ENCODE data around the gene ITGB4. TPM values are rescaled to one million over a fixed set of nuclear protein-coding genes. Genes with fewer than 3 reads are reported as not detected.
A peak's percentile ranks its signal among the peaks of the same experiment; 100 is the strongest.

The ITGB4 gene
- polyA plus RNA-seq, 4 donors, result 37.4 to 288 (median 155) TPM

GRCh38 chr17:75739174-75739573, 17.9 kb downstream of the ITGB4 start:
- no peak overlapping the region for H3K4me3 ChIP-seq (ENCODE audit: low read depth in 1 of 3, low read length in 3 of 3)
- peaks cover 3 to 94% (median 37%) of the 10 kb centered on the region in 3 donors for H3K36me3 ChIP-seq (ENCODE audit: control insufficient read depth in 3 of 3, insufficient read depth in 2 of 3, low read depth in 1 of 3, low read length in 3 of 3)
- H3K27ac ChIP-seq (ENCODE audit: low read depth in 1 of 3, low read length in 2 of 3), result no peak overlapping the region
- DNase-seq (no peak), FAIRE-seq (no peak)
- no peaks in the 10 kb centered on the region for H3K27me3 ChIP-seq (ENCODE audit: control insufficient read depth in 3 of 3, insufficient read depth in 3 of 3, low read length in 3 of 3)
- WGBS, 3 donors, result 90 to 99% (median 98%) methylated on average over 7 of the region's 7 CpGs
- H3K9me3 ChIP-seq (ENCODE audit: control insufficient read depth in 2 of 2, insufficient read depth in 1 of 2, low read depth in 1 of 2, low read length in 1 of 2), result no peaks in the 10 kb centered on the region
- peaks cover 0 to 9% (median 0%) of the 10 kb centered on the region in 3 donors for H3K4me1 ChIP-seq (ENCODE audit: control insufficient read depth in 3 of 3, insufficient read depth in 2 of 3, low read depth in 1 of 3, low read length in 2 of 3)

DNA sequence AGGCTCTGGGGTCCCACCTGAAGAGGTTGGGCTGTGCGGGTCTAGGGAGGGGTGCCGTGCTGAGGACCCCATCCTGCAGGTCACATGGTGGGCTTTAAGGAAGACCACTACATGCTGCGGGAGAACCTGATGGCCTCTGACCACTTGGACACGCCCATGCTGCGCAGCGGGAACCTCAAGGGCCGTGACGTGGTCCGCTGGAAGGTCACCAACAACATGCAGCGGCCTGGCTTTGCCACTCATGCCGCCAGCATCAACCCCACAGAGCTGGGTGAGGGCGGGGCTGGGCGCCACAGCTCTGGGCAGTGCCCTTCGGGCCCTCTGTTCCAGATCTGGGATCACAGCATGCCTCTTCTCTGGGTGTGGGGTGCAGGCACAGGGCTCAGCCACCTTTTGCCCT, 18.5 kb downstream of the ITGB4 start:
- H3K4me1 ChIP-seq (ENCODE audit: control insufficient read depth in 3 of 3, insufficient read depth in 2 of 3, low read depth in 1 of 3, low read length in 2 of 3), result peaks cover 0 to 2% (median 0%) of the 10 kb centered on the region in 3 donors
- H3K27ac ChIP-seq (ENCODE audit: low read depth in 1 of 3, low read length in 2 of 3), result no peak overlapping the region
- no peak for DNase-seq
- H3K36me3 ChIP-seq (ENCODE audit: control insufficient read depth in 3 of 3, insufficient read depth in 2 of 3, low read depth in 1 of 3, low read length in 3 of 3), result peaks cover 3 to 93% (median 39%) of the 10 kb centered on the region in 3 donors
- H3K4me3 ChIP-seq (ENCODE audit: low read depth in 1 of 3, low read length in 3 of 3), result no peak overlapping the region
- H3K9me3 ChIP-seq (ENCODE audit: control insufficient read depth in 2 of 2, insufficient read depth in 1 of 2, low read depth in 1 of 2, low read length in 1 of 2), result no peaks in the 10 kb centered on the region
- H3K27me3 ChIP-seq (ENCODE audit: control insufficient read depth in 3 of 3, insufficient read depth in 3 of 3, low read length in 3 of 3), result no peaks in the 10 kb centered on the region
- WGBS, 3 donors, result 90 to 91% (median 90%) methylated on average over 14 of the region's 14 CpGs
- FAIRE-seq, result no peak

DNA sequence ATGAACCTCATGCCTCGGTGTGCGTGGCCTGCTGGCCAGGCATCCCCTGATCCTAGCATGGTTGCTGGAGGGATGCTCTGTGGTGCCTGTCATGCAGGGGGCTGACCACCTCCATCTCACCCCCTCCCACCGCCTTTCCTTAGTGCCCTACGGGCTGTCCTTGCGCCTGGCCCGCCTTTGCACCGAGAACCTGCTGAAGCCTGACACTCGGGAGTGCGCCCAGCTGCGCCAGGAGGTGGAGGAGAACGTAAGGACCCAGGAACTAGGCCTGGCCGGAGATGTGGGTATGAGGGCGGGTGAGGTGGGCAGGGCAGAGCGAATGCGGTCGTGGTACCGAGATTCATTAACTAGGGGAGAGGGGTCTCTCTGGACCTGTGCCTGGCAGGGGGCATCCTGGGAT, 19.0 kb downstream of the ITGB4 start:
- no peak overlapping the region for H3K4me3 ChIP-seq (ENCODE audit: low read depth in 1 of 3, low read length in 3 of 3)
- 90 to 94% (median 92%) methylated on average over 17 of the region's 17 CpGs for WGBS, 3 donors
- FAIRE-seq (no peak), DNase-seq (no peak)
- peaks cover 3 to 93% (median 39%) of the 10 kb centered on the region in 3 donors for H3K36me3 ChIP-seq (ENCODE audit: control insufficient read depth in 3 of 3, insufficient read depth in 2 of 3, low read depth in 1 of 3, low read length in 3 of 3)
- H3K27ac ChIP-seq (ENCODE audit: low read depth in 1 of 3, low read length in 2 of 3), result no peak overlapping the region
- H3K27me3 ChIP-seq (ENCODE audit: control insufficient read depth in 3 of 3, insufficient read depth in 3 of 3, low read length in 3 of 3), result no peaks in the 10 kb centered on the region
- H3K9me3 ChIP-seq (ENCODE audit: control insufficient read depth in 2 of 2, insufficient read depth in 1 of 2, low read depth in 1 of 2, low read length in 1 of 2), result no peaks in the 10 kb centered on the region
- H3K4me1 ChIP-seq (ENCODE audit: control insufficient read depth in 3 of 3, insufficient read depth in 2 of 3, low read depth in 1 of 3, low read length in 2 of 3), result no peaks in the 10 kb centered on the region

- 80 to 86% (median 82%) methylated on average over 14 to 17 of the region's 17 CpGs for WGBS, 3 donors
- Histone ChIP-seq H3K36me3 (ENCODE audit: control insufficient read depth in 3 of 3, insufficient read depth in 2 of 3, low read depth in 1 of 3, low read length in 3 of 3) (peaks cover 3 to 95% (median 39%) of the 10 kb centered on the region in 3 donors), H3K4me1 (ENCODE audit: control insufficient read depth in 3 of 3, insufficient read depth in 2 of 3, low read depth in 1 of 3, low read length in 2 of 3) (no peaks in the 10 kb centered on the region), H3K9me3 (ENCODE audit: control insufficient read depth in 2 of 2, insufficient read depth in 1 of 2, low read depth in 1 of 2, low read length in 1 of 2) (no peaks in the 10 kb centered on the region), H3K27ac (ENCODE audit: low read depth in 1 of 3, low read length in 2 of 3) (no peak overlapping the region), H3K27me3 (ENCODE audit: control insufficient read depth in 3 of 3, insufficient read depth in 3 of 3, low read length in 3 of 3) (no peaks in the 10 kb centered on the region), H3K4me3 (ENCODE audit: low read depth in 1 of 3, low read length in 3 of 3) (no peak overlapping the region)
- no peak for FAIRE-seq
- no peak for DNase-seq
Measured at GRCh38 chr17:75740631-75741077, 19.4 kb downstream of the ITGB4 start.

DNA sequence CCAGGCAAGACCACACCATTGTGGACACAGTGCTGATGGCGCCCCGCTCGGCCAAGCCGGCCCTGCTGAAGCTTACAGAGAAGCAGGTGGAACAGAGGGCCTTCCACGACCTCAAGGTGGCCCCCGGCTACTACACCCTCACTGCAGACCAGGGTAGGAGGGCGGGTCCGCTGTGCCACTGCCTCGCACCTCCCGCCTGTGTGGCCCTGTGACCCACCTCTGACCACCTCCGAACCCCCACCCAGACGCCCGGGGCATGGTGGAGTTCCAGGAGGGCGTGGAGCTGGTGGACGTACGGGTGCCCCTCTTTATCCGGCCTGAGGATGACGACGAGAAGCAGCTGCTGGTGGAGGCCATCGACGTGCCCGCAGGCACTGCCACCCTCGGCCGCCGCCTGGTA, 21.1 kb downstream of the ITGB4 start:
- WGBS, 3 donors, result 89 to 94% (median 90%) methylated on average over 24 to 25 of the region's 25 CpGs
- FAIRE-seq (no peak), DNase-seq (no peak)
- no peak overlapping the region for H3K27ac ChIP-seq (ENCODE audit: low read depth in 1 of 3, low read length in 2 of 3)
- H3K27me3 ChIP-seq (ENCODE audit: control insufficient read depth in 3 of 3, insufficient read depth in 3 of 3, low read length in 3 of 3), result no peaks in the 10 kb centered on the region
- no peaks in the 10 kb centered on the region for H3K9me3 ChIP-seq (ENCODE audit: control insufficient read depth in 2 of 2, insufficient read depth in 1 of 2, low read depth in 1 of 2, low read length in 1 of 2)
- H3K4me1 ChIP-seq (ENCODE audit: control insufficient read depth in 3 of 3, insufficient read depth in 2 of 3, low read depth in 1 of 3, low read length in 2 of 3), result no peaks in the 10 kb centered on the region
- H3K36me3 ChIP-seq (ENCODE audit: control insufficient read depth in 3 of 3, insufficient read depth in 2 of 3, low read depth in 1 of 3, low read length in 3 of 3), result peaks cover under 1 to 93% (median 30%) of the 10 kb centered on the region in 3 donors
- H3K4me3 ChIP-seq (ENCODE audit: low read depth in 1 of 3, low read length in 3 of 3), result no peak overlapping the region

GRCh38 chr17:75743625-75744206, 22.5 kb downstream of the ITGB4 start:
- H3K36me3 ChIP-seq (ENCODE audit: control insufficient read depth in 3 of 3, insufficient read depth in 2 of 3, low read depth in 1 of 3, low read length in 3 of 3), result peaks cover 2 to 93% (median 25%) of the 10 kb centered on the region in 3 donors
- DNase-seq, result no peak
- 91 to 93% (median 92%) methylated on average over 23 to 25 of the region's 25 CpGs for WGBS, 3 donors

GRCh38 chr17:75748706-75749105, 27.4 kb downstream of the ITGB4 start:
- FAIRE-seq (no peak), DNase-seq (no peak)
- Histone ChIP-seq H3K9me3 (ENCODE audit: control insufficient read depth in 2 of 2, insufficient read depth in 1 of 2, low read depth in 1 of 2, low read length in 1 of 2) (no peaks in the 10 kb centered on the region), H3K27me3 (ENCODE audit: control insufficient read depth in 3 of 3, insufficient read depth in 3 of 3, low read length in 3 of 3) (no peaks in the 10 kb centered on the region), H3K4me1 (ENCODE audit: control insufficient read depth in 3 of 3, insufficient read depth in 2 of 3, low read depth in 1 of 3, low read length in 2 of 3) (peaks cover 0 to 4% (median 0%) of the 10 kb centered on the region in 3 donors), H3K4me3 (ENCODE audit: low read depth in 1 of 3, low read length in 3 of 3) (no peak overlapping the region), H3K27ac (ENCODE audit: low read depth in 1 of 3, low read length in 2 of 3) (no peak overlapping the region), H3K36me3 (ENCODE audit: control insufficient read depth in 3 of 3, insufficient read depth in 2 of 3, low read depth in 1 of 3, low read length in 3 of 3) (peaks cover 3 to 92% (median 8%) of the 10 kb centered on the region in 3 donors)
- 85 to 90% (median 89%) methylated on average over 9 of the region's 9 CpGs for WGBS, 3 donors

More at GRCh38 chr17:75743625-75744206, 22.5 kb downstream of the ITGB4 start:
- FAIRE-seq, result no peak
- Histone ChIP-seq H3K9me3 (ENCODE audit: control insufficient read depth in 2 of 2, insufficient read depth in 1 of 2, low read depth in 1 of 2, low read length in 1 of 2) (no peaks in the 10 kb centered on the region), H3K27me3 (ENCODE audit: control insufficient read depth in 3 of 3, insufficient read depth in 3 of 3, low read length in 3 of 3) (no peaks in the 10 kb centered on the region), H3K27ac (ENCODE audit: low read depth in 1 of 3, low read length in 2 of 3) (no peak overlapping the region), H3K4me3 (ENCODE audit: low read depth in 1 of 3, low read length in 3 of 3) (no peak overlapping the region), H3K4me1 (ENCODE audit: control insufficient read depth in 3 of 3, insufficient read depth in 2 of 3, low read depth in 1 of 3, low read length in 2 of 3) (no peaks in the 10 kb centered on the region)

- DNase-seq (peak; percentile 74 to 84), FAIRE-seq (no peak)
- H3K4me1 ChIP-seq (ENCODE audit: control insufficient read depth in 3 of 3, insufficient read depth in 2 of 3, low read depth in 1 of 3, low read length in 2 of 3), result peaks cover 0 to 13% (median 0%) of the 10 kb centered on the region in 3 donors
- H3K27me3 ChIP-seq (ENCODE audit: control insufficient read depth in 3 of 3, insufficient read depth in 3 of 3, low read length in 3 of 3), result no peaks in the 10 kb centered on the region
- H3K27ac ChIP-seq (ENCODE audit: low read depth in 1 of 3, low read length in 2 of 3), result no peak overlapping the region
- 25 to 37% (median 36%) methylated on average over 20 of the region's 20 CpGs for WGBS, 3 donors
- H3K36me3 ChIP-seq (ENCODE audit: control insufficient read depth in 3 of 3, insufficient read depth in 2 of 3, low read depth in 1 of 3, low read length in 3 of 3), result peaks cover 3 to 93% (median 12%) of the 10 kb centered on the region in 3 donors
- H3K4me3 ChIP-seq (ENCODE audit: low read depth in 1 of 3, low read length in 3 of 3), result no peak overlapping the region
- no peaks in the 10 kb centered on the region for H3K9me3 ChIP-seq (ENCODE audit: control insufficient read depth in 2 of 2, insufficient read depth in 1 of 2, low read depth in 1 of 2, low read length in 1 of 2)
Measured at GRCh38 chr17:75749545-75750389, 28.5 kb downstream of the ITGB4 start.
